KMS-11 (cell line): ENCODE results near the gene ZNF354C.

Experiments used
- H2AFZ ChIP-seq: fragments of 200-600 bp; sonication (generic); 2 replicates; pipeline ENCODE4 v1.6.1; 2016; ENCODE audit warnings: antibody characterized with exemption, mixed run types, low read depth
- H3K27ac ChIP-seq: fragments of 200-600 bp; sonication (generic); 2 replicates; pipeline ENCODE4 v1.6.1; 2016; ENCODE audit warnings: mild to moderate bottlenecking, mixed run types
- H3K27me3 ChIP-seq: fragments of 200-600 bp; sonication (generic); 2 replicates; pipeline ENCODE4 v1.6.1; 2017; ENCODE audit warnings: mild to moderate bottlenecking, low read depth, mixed run types, moderate library complexity; ENCODE audit not compliant: insufficient read depth
- H3K36me3 ChIP-seq: fragments of 200-600 bp; sonication (generic); 2 replicates; pipeline ENCODE4 v1.6.1; 2017; ENCODE audit warnings: mild to moderate bottlenecking, mixed run types; ENCODE audit not compliant: insufficient read depth
- H3K4me1 ChIP-seq: fragments of 200-600 bp; sonication (generic); 2 replicates; pipeline ENCODE4 v1.6.1; 2016; ENCODE audit warnings: mild to moderate bottlenecking, low read depth, mixed run types; ENCODE audit not compliant: poor library complexity, severe bottlenecking
- H3K4me2 ChIP-seq: fragments of 200-600 bp; sonication (generic); 2 replicates; pipeline ENCODE4 v1.7.0; 2016; ENCODE audit warnings: mild to moderate bottlenecking, mixed run types
- H3K4me3 ChIP-seq: fragments of 200-600 bp; sonication (generic); IDR thresholded peaks from 2 replicates; pipeline ENCODE4 v1.6.1; 2017; ENCODE audit warnings: low read depth, low read length, mixed read lengths; ENCODE audit not compliant: insufficient read depth
- H3K79me2 ChIP-seq: fragments of 200-600 bp; sonication (generic); 2 replicates; pipeline ENCODE4 v1.6.1; 2016; ENCODE audit warnings: low read depth, mixed run types; ENCODE audit not compliant: insufficient read depth
- H3K9ac ChIP-seq: fragments of 200-600 bp; sonication (generic); 2 replicates; pipeline ENCODE4 v1.6.1; 2016; ENCODE audit warnings: mild to moderate bottlenecking, mixed run types
- H4K20me1 ChIP-seq: fragments of 200-600 bp; sonication (generic); 2 replicates; pipeline ENCODE4 v1.6.1; 2016; ENCODE audit warnings: mild to moderate bottlenecking, mixed run types; ENCODE audit not compliant: insufficient read depth
- TF ChIP-seq, protein P1 (sequence below): fragments of 200-600 bp; sonication (generic); conservative IDR thresholded peaks from 2 replicates; pipeline ENCODE4 v1.6.1; 2017; ENCODE audit warnings: low read depth, mild to moderate bottlenecking, antibody characterized with exemption, low read length, moderate library complexity, mixed read lengths

The ZNF354C gene

GRCh38 chr5:179051784-179052183 is 8.4 kb upstream of the ZNF354C start:
- no peaks in the 10 kb centered on the region for H3K36me3 ChIP-seq
- H3K9ac ChIP-seq, result no peak overlapping the region
- no peak overlapping the region for H3K4me2 ChIP-seq
- H3K27me3 ChIP-seq, result no peaks in the 10 kb centered on the region
- no peak overlapping the region for H2AFZ ChIP-seq
- H4K20me1 ChIP-seq, result no peaks in the 10 kb centered on the region
- no peaks in the 10 kb centered on the region for H3K4me1 ChIP-seq
- no peak overlapping the region for H3K4me3 ChIP-seq
- no peak overlapping the region for H3K27ac ChIP-seq
- TF ChIP-seq, protein P1, sequence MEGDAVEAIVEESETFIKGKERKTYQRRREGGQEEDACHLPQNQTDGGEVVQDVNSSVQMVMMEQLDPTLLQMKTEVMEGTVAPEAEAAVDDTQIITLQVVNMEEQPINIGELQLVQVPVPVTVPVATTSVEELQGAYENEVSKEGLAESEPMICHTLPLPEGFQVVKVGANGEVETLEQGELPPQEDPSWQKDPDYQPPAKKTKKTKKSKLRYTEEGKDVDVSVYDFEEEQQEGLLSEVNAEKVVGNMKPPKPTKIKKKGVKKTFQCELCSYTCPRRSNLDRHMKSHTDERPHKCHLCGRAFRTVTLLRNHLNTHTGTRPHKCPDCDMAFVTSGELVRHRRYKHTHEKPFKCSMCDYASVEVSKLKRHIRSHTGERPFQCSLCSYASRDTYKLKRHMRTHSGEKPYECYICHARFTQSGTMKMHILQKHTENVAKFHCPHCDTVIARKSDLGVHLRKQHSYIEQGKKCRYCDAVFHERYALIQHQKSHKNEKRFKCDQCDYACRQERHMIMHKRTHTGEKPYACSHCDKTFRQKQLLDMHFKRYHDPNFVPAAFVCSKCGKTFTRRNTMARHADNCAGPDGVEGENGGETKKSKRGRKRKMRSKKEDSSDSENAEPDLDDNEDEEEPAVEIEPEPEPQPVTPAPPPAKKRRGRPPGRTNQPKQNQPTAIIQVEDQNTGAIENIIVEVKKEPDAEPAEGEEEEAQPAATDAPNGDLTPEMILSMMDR, result no peak
- no peaks in the 10 kb centered on the region for H3K79me2 ChIP-seq

DNA sequence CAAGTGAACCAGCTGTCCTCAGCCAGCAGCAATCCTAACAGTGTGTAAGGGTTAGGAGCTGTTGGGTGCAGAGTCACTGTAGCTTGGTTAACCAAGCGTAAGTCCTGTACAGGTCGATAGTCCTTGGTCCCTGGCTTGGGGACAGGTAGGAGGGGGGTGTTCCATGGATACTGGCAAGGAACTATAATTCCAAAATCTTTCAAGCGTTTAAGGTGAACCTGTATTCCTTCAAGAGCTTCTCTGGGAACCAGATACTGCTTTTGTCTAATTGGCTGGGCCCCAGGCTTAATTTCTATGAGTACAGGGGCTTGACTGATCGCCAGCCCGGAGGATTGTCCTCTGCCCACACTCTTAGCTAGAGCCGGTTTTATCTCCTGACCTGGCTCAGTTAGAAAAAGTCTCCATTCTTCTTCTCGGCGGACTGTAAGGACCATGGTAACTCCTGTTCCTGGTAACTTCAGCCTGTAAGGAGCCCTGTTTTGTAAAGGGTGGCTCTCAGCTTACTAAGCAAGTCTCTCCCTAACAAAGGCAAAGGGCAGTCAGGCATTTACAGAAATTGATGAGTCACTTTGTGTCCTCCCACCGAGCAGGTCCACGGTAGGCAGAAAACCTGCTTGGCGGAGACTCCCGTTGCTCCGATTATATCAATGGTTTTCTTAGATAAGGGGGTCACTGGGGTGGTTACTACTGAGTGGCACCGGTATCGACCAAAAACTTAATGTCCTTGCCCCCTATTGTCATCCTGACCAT is 6.0 kb upstream of the ZNF354C start:
- Histone ChIP-seq H3K4me2 (no peak overlapping the region), H3K27me3 (no peaks in the 10 kb centered on the region), H2AFZ (no peak overlapping the region), H3K4me1 (no peaks in the 10 kb centered on the region), H3K79me2 (no peaks in the 10 kb centered on the region), H3K4me3 (no peak overlapping the region), H3K9ac (no peak overlapping the region), H3K36me3 (no peaks in the 10 kb centered on the region), H4K20me1 (no peaks in the 10 kb centered on the region), H3K27ac (no peak overlapping the region)
- TF ChIP-seq, protein P1, result no peak

DNA sequence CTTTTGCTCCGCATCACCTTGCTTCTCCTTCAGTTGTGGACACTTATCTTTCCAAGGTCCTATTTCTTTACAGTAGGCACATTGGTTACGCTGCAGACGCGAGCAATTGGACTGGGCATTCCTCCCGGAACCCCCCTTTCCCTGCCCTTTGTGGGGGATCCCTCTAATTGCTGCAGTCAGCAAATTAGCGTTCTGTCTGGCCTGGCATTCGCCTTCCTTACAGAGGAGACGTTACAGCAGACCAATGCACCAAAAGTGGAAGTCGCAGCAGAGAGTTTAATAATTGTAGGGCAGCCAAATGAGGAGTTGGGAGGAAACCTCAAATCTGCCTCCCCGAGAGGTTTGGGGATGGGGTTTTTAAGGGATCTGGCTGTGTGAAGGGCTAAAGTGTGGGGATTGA is 5.3 kb upstream of the ZNF354C start:
- no peaks in the 10 kb centered on the region for H4K20me1 ChIP-seq
- H3K27me3 ChIP-seq, result no peaks in the 10 kb centered on the region
- H3K36me3 ChIP-seq, result no peaks in the 10 kb centered on the region
- no peak overlapping the region for H3K4me2 ChIP-seq
- no peaks in the 10 kb centered on the region for H3K79me2 ChIP-seq
- TF ChIP-seq, protein P1, result no peak
- no peak overlapping the region for H3K27ac ChIP-seq
- no peak overlapping the region for H2AFZ ChIP-seq
- H3K9ac ChIP-seq, result no peak overlapping the region
- H3K4me3 ChIP-seq, result no peak overlapping the region
- no peaks in the 10 kb centered on the region for H3K4me1 ChIP-seq

GRCh38 chr5:179055436-179055835 is 4.7 kb upstream of the ZNF354C start:
- no peak overlapping the region for H3K9ac ChIP-seq
- H3K27me3 ChIP-seq, result no peaks in the 10 kb centered on the region
- no peaks in the 10 kb centered on the region for H4K20me1 ChIP-seq
- H2AFZ ChIP-seq, result no peak overlapping the region
- no peak overlapping the region for H3K27ac ChIP-seq
- no peaks in the 10 kb centered on the region for H3K36me3 ChIP-seq
- TF ChIP-seq, protein P1, result no peak
- no peak overlapping the region for H3K4me3 ChIP-seq
- no peaks in the 10 kb centered on the region for H3K4me1 ChIP-seq
- no peaks in the 10 kb centered on the region for H3K79me2 ChIP-seq
- H3K4me2 ChIP-seq, result no peak overlapping the region
